GM06990 (cell line): Measurements from ENCODE around the gene PLA2G4A.

ENCODE experiments used
- DNase-seq: peaks from one replicate; pipeline ENCODE4 v3.0.0-alpha.2; 2011; ENCODE audit not compliant: insufficient read length; ENCODE audit errors: extremely low read depth
- H3K27me3 ChIP-seq: replicated peaks from 2 replicates; pipeline ENCODE4 v1.6.0; 2011; ENCODE audit warnings: low read length; ENCODE audit not compliant: control insufficient read depth, insufficient read depth
- H3K36me3 ChIP-seq: 2 replicates; pipeline ENCODE4 v1.5.1; 2011; ENCODE audit warnings: low read length; ENCODE audit not compliant: control insufficient read depth, insufficient read depth
- H3K4me3 ChIP-seq: replicated peaks from 2 replicates; pipeline ENCODE4 v1.5.1; 2011; ENCODE audit warnings: low read depth, mild to moderate bottlenecking, control low read depth, low read length
- CTCF ChIP-seq: IDR thresholded peaks from 2 replicates; pipeline ENCODE4 v1.5.1; 2011; ENCODE audit warnings: low read length, control low read depth, mild to moderate bottlenecking, inconsistent platforms; ENCODE audit not compliant: insufficient read depth, poor library complexity, severe bottlenecking

PLA2G4A gene

DNA sequence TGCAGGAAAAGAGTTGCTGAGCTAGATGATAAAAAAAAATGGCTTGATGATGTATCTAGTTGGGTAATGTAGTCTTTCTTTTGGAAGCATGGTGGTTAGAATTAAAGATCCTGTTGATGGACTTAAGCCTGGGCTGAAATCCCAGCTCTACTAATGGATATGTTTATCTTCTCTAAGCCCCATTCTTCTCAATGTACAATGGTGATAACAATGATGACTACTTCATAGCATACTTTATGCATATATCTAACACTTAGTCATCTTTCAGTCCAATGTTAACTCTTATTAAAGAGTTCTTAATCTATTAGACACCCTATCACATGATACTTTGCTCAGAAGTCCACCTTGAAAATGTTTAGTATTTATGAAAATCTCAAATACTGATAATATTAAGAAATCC lies 189.5 kb downstream of the PLA2G4A start:
- no peaks in the 10 kb centered on the region for H3K36me3 ChIP-seq
- TF ChIP-seq CTCF = no peak
- no peak for DNase-seq
- H3K27me3 ChIP-seq = no peaks in the 10 kb centered on the region
- H3K4me3 ChIP-seq = no peak overlapping the region

GRCh38 chr1:187027253-187027652 lies 198.5 kb downstream of the PLA2G4A start:
- Histone ChIP-seq H3K36me3 (no peaks in the 10 kb centered on the region), H3K4me3 (no peak overlapping the region), H3K27me3 (no peaks in the 10 kb centered on the region)
- DNase-seq = no peak
- TF ChIP-seq CTCF = no peak

GRCh38 chr1:187032316-187032981 lies 203.7 kb downstream of the PLA2G4A start:
- H3K27me3 ChIP-seq = no peaks in the 10 kb centered on the region
- no peak for TF ChIP-seq CTCF
- DNase-seq = peak; percentile 17
- no peak overlapping the region for H3K4me3 ChIP-seq
- no peaks in the 10 kb centered on the region for H3K36me3 ChIP-seq

DNA sequence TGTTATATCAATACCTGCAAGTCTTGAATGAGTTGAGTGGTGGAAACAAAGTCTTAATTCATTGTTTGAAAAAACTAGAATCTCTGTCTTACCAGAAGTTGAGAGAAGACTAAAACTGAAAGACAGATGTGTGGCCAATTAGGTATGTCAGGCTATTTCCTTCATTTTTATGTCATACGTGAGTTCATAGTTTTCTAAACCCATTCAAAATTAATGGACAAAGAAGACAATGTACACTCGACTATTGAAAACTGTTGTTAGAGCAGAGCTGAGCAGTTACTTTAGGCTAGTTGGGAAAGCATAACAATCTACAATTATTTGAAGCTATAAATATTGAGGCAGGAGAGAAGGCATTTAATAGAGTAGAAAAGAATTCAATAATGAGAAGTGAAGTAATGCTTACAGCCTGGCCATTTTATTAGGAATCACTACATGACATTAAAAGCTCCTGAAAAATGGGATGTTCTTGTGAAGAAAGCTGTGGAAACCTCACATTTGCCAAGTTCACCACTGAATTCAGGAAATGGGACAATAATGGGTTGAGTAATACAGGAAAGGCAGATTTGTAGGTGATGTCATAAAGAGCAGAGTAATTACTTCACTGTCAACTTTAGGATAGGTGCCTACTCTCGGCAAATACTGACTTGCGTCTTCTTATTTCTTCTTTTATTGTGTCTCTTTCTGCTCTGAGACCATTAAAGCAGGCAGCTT lies 204.4 kb downstream of the PLA2G4A start:
- no peaks in the 10 kb centered on the region for H3K27me3 ChIP-seq
- DNase-seq = peak; percentile 17
- H3K36me3 ChIP-seq = no peaks in the 10 kb centered on the region
- TF ChIP-seq CTCF = no peak
- no peak overlapping the region for H3K4me3 ChIP-seq

DNA sequence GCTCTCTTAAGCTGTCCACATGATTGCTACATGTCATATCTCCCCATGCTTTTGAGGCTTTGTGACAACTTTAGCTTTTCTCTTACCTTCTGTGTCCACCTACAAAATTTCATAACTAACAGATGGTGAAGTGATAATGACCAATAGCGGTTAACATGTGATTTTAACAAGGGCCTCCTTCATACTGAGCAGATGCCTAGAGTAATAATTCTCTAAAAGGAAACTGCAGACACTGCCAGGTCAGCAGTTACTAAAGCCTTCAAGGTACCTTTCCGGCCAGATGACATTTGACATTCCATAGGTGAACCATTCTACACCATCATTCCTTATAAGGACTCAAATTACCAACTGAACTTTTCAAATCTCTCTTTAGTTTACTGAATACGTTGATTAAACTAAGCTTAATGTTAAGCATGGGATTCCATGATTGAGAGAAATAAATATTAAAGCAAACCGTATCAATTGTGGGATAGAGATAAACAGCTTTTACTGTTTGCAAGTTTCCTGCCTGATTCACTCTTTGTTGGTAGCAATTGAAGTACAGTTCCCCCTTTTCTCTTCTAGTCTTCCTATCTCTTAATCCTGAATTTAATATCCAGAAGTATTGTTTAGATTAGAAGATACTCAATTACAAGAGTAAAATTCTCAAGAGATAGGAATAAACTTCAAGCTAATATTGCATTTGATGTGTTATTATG lies 205.1 kb downstream of the PLA2G4A start:
- Histone ChIP-seq H3K36me3 (no peaks in the 10 kb centered on the region), H3K27me3 (no peaks in the 10 kb centered on the region), H3K4me3 (no peak overlapping the region)
- DNase-seq = no peak
- TF ChIP-seq CTCF = no peak
